ENCODE measurements around the gene TMEM182.

DNA sequence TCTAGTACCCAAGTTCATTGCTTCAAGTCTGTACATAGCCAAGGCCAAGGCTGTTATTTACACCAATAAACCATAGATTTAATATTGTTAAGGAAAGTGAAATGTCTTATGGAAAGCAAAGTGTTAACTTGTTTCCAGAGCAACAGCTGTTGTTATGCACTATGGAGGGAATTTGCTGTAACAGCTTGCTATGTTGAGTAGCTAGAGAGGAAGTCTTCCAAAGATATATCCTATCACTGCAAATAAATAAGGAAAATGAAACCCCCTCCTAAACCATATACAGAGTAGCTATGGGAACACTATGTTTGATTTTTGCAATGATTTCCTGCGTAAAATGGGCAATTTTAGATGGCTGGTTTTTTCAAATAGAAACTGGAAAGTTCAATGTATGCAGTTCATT, 21.1 kb downstream of the TMEM182 start:
- TF ChIP-seq EZH2phosphoT487 (IDR thresholded peaks at IDR 0.05; ENCODE audit: borderline replicate concordance, low read length): no peak
- TF ChIP-seq, protein P1, sequence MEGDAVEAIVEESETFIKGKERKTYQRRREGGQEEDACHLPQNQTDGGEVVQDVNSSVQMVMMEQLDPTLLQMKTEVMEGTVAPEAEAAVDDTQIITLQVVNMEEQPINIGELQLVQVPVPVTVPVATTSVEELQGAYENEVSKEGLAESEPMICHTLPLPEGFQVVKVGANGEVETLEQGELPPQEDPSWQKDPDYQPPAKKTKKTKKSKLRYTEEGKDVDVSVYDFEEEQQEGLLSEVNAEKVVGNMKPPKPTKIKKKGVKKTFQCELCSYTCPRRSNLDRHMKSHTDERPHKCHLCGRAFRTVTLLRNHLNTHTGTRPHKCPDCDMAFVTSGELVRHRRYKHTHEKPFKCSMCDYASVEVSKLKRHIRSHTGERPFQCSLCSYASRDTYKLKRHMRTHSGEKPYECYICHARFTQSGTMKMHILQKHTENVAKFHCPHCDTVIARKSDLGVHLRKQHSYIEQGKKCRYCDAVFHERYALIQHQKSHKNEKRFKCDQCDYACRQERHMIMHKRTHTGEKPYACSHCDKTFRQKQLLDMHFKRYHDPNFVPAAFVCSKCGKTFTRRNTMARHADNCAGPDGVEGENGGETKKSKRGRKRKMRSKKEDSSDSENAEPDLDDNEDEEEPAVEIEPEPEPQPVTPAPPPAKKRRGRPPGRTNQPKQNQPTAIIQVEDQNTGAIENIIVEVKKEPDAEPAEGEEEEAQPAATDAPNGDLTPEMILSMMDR (conservative IDR thresholded peaks at IDR 0.05; ENCODE audit: low read depth, low read length): no peak

Measured in PC-3 (cell line).